Measurements from ENCODE around the gene EIF2B4. TPM values are rescaled to one million over a fixed set of nuclear protein-coding genes. Genes with fewer than 3 reads are reported as not detected.

Gene EIF2B4
- total and polyA plus RNA-seq, 9 of the 15 experiments (the other 6 are each of a cell fraction or from before 2014, with no cell fraction given): 29.7 to 80.3 (median 58.9) TPM

GRCh38 chr2:27322766-27323595 is 47.2 kb downstream of the EIF2B4 start, which contains the start of gene MPV17 (continued):
- TF ChIP-seq ZBTB5 (IDR thresholded peaks at IDR 0.05): no peak
- TF ChIP-seq ZNF347 (CRISPR knock-in tag; IDR thresholded peaks at IDR 0.05; ENCODE audit: low read depth): no peak
- no peak for TF ChIP-seq ZNF444 (CRISPR knock-in tag; IDR thresholded peaks at IDR 0.05)
- TF ChIP-seq ZNF282 (CRISPR knock-in tag; IDR thresholded peaks at IDR 0.05): no peak
- no peak for TF ChIP-seq ZBTB49 (CRISPR knock-in tag; IDR thresholded peaks at IDR 0.05; ENCODE audit: borderline replicate concordance)
- TF ChIP-seq HCFC1 (IDR thresholded peaks at IDR 0.05; ENCODE audit: low read depth, low read length): peak; percentile 62
- TF ChIP-seq ZNF263 (CRISPR knock-in tag; IDR thresholded peaks at IDR 0.05; ENCODE audit: borderline replicate concordance): no peak; the same call in 1 of the 2 replicates
- peak; percentile 98 for TF ChIP-seq ZFX (CRISPR knock-in tag; IDR thresholded peaks at IDR 0.05)
- no peak for TF ChIP-seq ZNF512 (tag; IDR thresholded peaks at IDR 0.05)
- no peak for TF ChIP-seq TSHZ1 (CRISPR knock-in tag; IDR thresholded peaks at IDR 0.05)
- no peak for TF ChIP-seq ELK1 (CRISPR knock-in tag; IDR thresholded peaks at IDR 0.05)
- no peak for TF ChIP-seq TEAD2 (tag; IDR thresholded peaks at IDR 0.05)
- no peak for TF ChIP-seq PPARD (CRISPR knock-in tag; IDR thresholded peaks at IDR 0.05)

All from K562 (cell line).